KOPT-K1 (cell line): ENCODE data around the gene NINJ1.

ENCODE experiments used
- H3K27ac ChIP-seq: fragments of 200-600 bp; sonication (generic); 2 replicates; pipeline ENCODE4 v1.5.1; 2016; ENCODE audit warnings: antibody characterized with exemption, mild to moderate bottlenecking, low read depth, low read length; ENCODE audit not compliant: poor library complexity, severe bottlenecking
- H3K36me3 ChIP-seq: fragments of 200-600 bp; sonication (generic); 2 replicates; pipeline ENCODE4 v1.5.1; 2017; ENCODE audit warnings: antibody characterized with exemption, mild to moderate bottlenecking, low read length, moderate library complexity; ENCODE audit not compliant: insufficient read depth
- H3K9me3 ChIP-seq: fragments of 200-600 bp; sonication (generic); 2 replicates; pipeline ENCODE4 v1.5.1; 2017; ENCODE audit warnings: antibody characterized with exemption, low read length, mild to moderate bottlenecking; ENCODE audit not compliant: insufficient read depth, poor library complexity, severe bottlenecking

NINJ1 gene

GRCh38 chr9:93129691-93130500, 4.2 kb downstream of the NINJ1 start:
- Histone ChIP-seq H3K27ac (no peak overlapping the region), H3K36me3 (no peaks in the 10 kb centered on the region), H3K9me3 (no peaks in the 10 kb centered on the region)

- Histone ChIP-seq H3K9me3 (no peaks in the 10 kb centered on the region), H3K36me3 (no peaks in the 10 kb centered on the region), H3K27ac (no peak overlapping the region)
Observed at GRCh38 chr9:93129286-93129685, 4.8 kb downstream of the NINJ1 start.

DNA sequence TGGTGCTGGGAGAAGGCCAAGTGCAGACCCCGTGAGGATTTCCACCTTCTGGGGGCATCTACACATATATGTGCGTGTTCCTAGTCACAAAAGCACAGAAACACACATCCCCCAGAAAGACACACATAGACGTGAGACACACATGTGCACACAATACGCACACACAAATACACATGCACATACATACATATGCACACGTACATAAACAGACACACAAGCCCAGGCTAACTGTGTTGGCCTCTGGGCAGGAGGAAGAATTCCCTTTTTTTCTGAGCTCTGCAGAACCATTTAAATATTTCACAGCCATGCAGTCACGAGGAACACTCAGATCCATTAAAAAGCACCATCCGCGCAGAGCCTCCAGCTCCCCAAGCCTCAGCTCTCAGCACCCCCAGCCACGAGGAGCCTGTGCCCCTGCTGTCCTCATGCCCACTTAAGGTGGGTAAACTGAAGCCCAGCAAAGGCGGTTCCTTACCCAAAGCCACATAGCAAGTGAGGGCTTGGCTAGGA, 5.3 kb downstream of the NINJ1 start:
- H3K9me3 ChIP-seq, result no peaks in the 10 kb centered on the region
- no peak overlapping the region for H3K27ac ChIP-seq
- H3K36me3 ChIP-seq, result no peaks in the 10 kb centered on the region

GRCh38 chr9:93128011-93128714, 5.9 kb downstream of the NINJ1 start:
- Histone ChIP-seq H3K27ac (no peak overlapping the region), H3K36me3 (no peaks in the 10 kb centered on the region), H3K9me3 (no peaks in the 10 kb centered on the region)

DNA sequence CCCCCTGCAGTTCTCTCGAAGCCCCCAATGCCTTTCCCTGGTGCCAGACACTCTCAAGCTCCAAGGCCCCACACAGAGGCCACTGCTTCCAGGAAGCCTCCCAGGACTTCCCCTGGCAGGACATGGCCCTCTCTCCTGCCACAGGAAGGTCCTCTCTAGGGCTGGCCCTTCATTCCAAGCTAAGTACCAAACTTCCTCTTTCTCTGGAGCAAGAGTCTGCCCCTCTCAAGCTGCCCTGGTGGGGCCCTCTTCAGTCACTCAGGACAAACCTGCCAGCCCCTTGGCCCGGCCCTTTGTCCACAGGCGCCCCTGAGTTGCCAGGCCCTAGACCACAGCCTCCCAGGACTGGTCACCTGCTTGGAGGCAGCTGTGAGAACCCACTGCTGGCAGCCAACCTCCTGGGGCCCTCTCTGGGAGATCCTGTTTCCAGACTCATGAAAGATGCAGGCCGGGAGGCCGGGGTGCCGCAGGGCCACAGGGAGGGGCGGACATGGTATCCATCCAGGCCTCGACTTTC, 6.6 kb downstream of the NINJ1 start:
- Histone ChIP-seq H3K27ac (no peak overlapping the region), H3K36me3 (no peaks in the 10 kb centered on the region), H3K9me3 (no peaks in the 10 kb centered on the region)

DNA sequence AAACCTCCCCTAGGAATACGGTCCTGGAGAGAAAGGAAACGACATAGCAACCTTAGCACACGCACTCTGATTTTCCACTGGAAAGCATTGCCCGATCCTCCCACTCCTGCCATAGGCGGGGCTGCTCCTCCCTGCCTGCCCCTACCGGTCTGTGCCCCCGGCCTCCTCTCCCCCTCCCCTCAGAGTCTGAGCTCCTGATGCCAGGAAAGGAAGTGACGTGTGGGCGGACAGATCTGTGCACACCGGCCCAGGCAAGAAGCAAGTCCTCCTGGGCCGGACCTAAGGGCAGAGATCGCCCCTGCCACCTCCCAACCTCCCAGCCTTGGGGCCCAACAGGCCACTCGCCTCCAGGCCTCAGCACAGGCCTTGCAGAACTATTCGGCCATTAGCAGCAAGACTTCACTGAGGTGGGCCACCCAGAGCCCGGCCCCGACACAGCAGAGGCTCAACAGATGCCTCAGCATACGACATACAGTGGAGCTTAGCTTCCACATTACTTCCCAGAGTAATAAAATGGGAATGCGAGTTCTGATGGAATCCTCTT, 7.2 kb downstream of the NINJ1 start:
- Histone ChIP-seq H3K27ac (no peak overlapping the region), H3K36me3 (no peaks in the 10 kb centered on the region), H3K9me3 (no peaks in the 10 kb centered on the region)

- H3K27ac ChIP-seq, result no peak overlapping the region
- no peaks in the 10 kb centered on the region for H3K36me3 ChIP-seq
- H3K9me3 ChIP-seq, result no peaks in the 10 kb centered on the region
Observed at GRCh38 chr9:93126151-93126781, 7.8 kb downstream of the NINJ1 start.

DNA sequence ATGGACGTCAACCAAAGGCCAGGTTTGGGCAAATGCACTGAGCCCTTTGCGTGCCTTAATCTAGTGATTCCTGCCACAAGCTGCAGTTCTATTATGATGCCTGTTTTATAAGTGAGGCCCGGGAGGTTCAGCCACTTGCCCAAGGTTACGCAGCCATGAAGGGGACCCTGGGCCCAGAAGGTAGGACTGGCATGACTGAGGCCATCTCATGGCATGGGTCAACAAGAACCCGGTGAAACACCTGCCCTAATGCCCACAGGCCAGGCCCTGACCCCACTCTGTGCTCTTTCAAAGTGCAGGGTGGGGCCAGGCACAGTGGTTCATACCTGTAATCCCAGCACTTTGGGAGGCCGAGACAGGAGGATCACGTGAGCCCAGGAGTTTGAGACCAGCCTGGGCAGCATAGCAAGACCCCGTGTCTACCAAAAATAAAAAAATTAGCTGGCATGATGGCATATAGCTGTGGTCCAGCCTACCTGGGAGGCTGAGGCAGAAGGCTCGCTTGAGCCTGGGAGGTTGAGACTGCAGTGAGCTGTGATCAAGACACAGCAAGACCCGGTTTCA, 8.6 kb downstream of the NINJ1 start:
- no peak overlapping the region for H3K27ac ChIP-seq
- H3K36me3 ChIP-seq, result no peaks in the 10 kb centered on the region
- H3K9me3 ChIP-seq, result no peaks in the 10 kb centered on the region

- Histone ChIP-seq H3K9me3 (no peaks in the 10 kb centered on the region), H3K36me3 (no peaks in the 10 kb centered on the region), H3K27ac (no peak overlapping the region)
Observed at GRCh38 chr9:93124793-93125192, 9.3 kb downstream of the NINJ1 start.

- no peaks in the 10 kb centered on the region for H3K36me3 ChIP-seq
- H3K9me3 ChIP-seq, result no peaks in the 10 kb centered on the region
- no peak overlapping the region for H3K27ac ChIP-seq
Observed at GRCh38 chr9:93123561-93124283, 10.3 kb downstream of the NINJ1 start.

DNA sequence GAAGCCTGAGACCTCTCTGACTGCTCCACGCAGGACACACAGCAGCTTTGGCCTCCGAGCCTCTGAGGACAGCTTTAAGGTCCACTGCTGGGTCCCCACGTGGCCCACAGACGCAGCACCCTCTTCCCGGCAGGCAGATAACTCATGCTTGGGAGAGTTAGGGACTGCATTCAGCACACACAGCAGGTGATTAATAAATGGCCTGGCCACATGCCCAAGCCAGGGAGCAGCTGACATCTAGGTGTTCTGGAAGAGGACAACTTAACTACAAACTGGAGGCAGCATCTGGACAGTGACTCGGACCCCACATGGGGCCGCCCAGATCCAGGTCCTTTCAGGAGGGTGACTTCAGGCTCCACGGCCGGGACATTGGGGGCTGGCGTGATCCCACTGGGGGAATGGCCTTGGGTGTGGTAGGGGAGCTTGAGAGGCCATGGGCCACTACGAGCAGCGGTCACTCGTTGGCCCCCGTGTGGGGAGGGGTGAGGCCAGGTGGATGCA, 11.3 kb downstream of the NINJ1 start:
- no peaks in the 10 kb centered on the region for H3K9me3 ChIP-seq
- no peak overlapping the region for H3K27ac ChIP-seq
- H3K36me3 ChIP-seq, result no peaks in the 10 kb centered on the region

DNA sequence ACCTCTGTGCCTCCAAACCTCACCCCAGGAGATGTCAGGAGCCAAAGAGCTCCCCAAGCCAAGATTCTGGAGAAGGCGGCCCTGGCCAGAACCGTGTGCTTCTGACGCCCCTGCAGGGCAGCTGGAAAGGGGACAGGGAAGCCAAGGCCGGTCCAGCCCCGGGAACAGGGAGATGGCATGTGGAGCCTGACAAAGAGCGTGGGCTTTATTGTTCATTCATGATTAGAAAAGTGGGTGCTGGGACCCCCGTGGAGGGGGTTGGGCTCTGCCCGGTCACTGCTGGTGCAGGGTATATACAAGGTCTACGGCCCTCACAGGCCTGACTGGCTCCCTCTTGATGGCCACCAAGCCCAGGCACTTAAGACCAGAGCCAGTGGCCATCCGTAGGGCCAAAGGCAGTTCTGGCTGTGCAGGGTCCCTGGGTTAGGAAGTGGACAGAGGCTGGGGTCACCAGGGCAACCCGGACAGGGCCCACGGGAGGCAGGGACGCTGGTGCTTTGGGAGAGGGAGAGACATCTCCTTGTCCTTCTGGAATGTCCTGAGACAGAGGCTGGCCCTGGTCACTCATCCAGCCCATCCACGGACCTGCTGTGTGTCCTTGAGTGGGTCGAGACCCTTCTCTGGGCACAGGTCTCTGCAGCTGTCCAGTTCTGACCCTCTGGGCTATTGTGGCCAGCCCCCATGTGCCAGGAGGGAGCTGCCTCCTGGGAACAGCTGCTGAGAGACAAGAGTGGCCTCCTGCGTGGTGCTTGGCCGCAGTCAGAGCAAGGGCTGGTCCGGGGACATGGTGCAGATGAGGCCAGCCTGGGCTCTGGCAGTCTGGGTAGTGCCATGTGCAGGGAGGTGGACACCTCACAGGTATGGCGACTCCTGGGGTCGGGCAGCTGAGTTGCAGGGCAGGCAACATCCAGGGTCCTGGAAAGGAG, 12.5 kb downstream of the NINJ1 start:
- Histone ChIP-seq H3K27ac (no peak overlapping the region), H3K9me3 (no peaks in the 10 kb centered on the region), H3K36me3 (no peaks in the 10 kb centered on the region)

- Histone ChIP-seq H3K36me3 (no peaks in the 10 kb centered on the region), H3K27ac (no peak overlapping the region), H3K9me3 (no peaks in the 10 kb centered on the region)
Observed at GRCh38 chr9:93120846-93121315, 13.2 kb downstream of the NINJ1 start.
